HL-60/S4 treated with retinoic acid at 250 ng/mL for 4 days and 3 days (cell line): ENCODE measurements around the gene TNFRSF1B.
"Not testable (repeated sequence)": the region's sequence is repeated elsewhere in the genome, so short reads cannot be mapped to it uniquely, and the experiment has no call there.

ENCODE experiments used
- in situ Hi-C: fragments of 300-500 bp; cut with MboI; formaldehyde crosslinking; loops from 2 replicates; pipeline ENCODE4 v1.7.0; 2022; ENCODE audit warnings: low sequenced_read_pairs

Gene TNFRSF1B

DNA sequence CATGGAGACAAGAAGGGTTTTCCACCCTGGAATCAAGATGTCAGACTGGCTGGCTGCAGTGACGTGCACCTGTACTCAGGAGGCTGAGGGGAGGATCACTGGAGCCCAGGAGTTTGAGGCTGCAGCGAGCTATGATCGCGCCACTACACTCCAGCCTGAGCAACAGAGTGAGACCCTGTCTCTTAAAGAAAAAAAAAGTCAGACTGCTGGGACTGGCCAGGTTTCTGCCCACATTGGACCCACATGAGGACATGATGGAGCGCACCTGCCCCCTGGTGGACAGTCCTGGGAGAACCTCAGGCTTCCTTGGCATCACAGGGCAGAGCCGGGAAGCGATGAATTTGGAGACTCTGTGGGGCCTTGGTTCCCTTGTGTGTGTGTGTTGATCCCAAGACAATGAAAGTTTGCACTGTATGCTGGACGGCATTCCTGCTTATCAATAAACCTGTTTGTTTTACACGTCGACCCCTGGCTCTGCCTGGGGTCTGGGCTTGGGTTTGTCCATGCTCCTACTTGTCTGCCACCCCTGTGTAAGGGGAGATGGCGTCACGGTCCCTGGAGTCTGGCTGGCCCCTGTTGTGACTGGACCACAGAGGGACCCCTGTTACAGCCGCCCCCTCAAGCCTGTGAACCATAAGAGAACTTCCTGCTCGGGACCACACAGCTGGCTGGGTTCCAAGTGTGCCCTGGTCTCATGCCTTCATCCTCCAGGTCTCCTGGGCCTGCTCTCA, 42.1 kb downstream of the TNFRSF1B start:
- in situ Hi-C loops, result loop anchor here (5.0 kb wide), 1 partner anchor 82 kb away; no protein-coding TSS in a partner anchor

DNA sequence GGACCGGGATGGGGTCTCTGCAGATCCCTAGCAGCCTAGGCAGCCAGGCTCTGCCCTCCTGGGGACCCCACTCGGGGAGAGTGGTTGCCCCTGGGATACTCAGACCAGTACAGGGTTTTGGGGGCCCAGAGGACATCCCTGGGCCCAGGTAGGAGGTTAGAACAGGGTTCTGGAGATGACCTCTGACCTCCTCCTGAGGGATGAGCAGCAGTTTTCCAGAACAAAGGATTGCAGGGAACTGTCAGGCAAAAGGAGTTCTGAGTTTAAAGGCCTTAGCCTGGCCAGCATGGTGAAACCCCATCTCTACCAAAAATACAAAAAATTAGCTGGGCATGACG, 42.7 kb downstream of the TNFRSF1B start:
- in situ Hi-C loops, result loop anchor here (5.0 kb wide), 1 partner anchor 82 kb away; no protein-coding TSS in a partner anchor

DNA sequence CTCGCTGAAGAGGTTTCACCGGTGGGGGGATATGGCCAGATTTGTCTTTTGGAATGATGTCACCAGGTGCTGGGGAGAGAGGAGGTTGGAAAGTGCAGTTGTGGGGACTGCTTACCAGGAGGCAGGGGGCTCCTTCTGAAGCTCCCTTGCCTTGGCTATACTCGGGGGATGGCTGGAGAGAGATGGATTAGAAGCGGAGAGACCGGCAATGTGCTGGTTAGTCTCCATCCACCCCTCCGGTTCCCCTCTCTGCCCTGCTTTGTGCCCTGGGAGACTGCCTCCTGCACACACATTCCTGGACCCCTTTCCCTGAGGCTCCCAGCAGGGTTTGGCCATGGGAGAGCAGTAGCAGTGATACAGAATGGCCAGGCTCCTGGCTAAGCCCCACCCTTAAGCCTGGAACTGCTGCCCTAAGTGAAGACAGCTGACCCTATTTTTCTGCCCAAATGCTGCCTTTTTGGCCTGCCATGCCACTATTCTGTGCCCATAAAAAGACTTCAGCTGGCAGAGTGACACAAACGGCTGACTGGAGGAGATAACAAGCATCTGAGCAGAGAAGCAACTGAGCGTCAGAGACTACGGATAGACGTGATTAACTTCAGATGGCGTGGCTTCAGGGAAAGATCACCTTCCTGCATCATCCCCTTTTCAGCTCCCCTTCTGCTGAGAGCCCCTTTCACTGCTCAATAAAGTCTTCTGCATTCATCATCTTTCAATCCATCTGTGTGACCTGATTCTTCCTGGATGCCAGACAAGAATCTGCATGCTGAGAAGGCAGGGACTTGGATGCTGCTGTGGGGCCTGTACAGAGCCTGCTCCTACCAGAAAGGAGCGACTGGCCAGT, 48.5 kb downstream of the TNFRSF1B start:
- in situ Hi-C loops, result no loop called here

DNA sequence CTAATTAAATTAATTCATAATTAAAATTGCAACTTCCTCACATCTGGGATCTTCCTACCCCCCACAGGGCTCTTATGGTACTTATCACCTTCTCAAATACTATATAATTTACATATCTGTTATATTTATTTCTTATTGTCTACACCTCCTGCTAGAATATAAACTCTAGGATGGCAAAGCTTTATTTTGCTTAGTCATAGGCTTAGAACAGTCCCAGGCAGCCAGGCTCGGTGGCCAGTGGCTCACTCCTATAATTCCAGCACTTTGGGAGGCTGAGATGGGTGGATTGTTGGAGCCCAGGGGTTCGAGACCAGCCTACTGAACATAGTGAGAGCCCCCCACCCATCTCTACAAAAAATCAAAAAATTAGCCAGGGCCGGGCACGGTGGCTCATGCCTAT, 53.0 kb downstream of the TNFRSF1B start:
- in situ Hi-C loops, result no loop called here

GRCh38 chr1:12220890-12221289, 54.1 kb downstream of the TNFRSF1B start:
- in situ Hi-C loops, result no loop called here

GRCh38 chr1:12222700-12223099, 55.9 kb downstream of the TNFRSF1B start:
- in situ Hi-C loops, result not testable (repeated sequence)

- in situ Hi-C loops, result not testable (repeated sequence)
Measured at GRCh38 chr1:12224092-12224491, 57.3 kb downstream of the TNFRSF1B start.

DNA sequence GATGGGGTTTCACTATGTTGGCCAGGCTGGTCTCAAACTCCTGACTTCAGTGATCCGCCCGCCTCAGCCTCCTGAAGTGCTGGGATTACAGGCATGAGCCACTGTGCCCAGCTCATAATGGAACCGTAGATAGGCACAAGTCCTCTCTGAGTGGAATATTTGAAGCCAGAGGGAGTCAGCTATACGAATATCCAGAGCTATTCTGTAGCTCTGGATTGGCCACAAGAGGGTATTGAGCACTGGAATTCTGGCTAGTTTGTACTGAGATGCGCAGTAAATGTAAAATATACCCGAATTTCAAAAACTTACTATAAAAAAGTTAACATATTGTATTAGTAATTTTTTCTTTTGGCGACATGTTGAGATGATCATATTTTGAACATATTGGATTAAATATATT, 62.2 kb downstream of the TNFRSF1B start:
- in situ Hi-C loops, result no loop called here

GRCh38 chr1:12229386-12229834, 62.6 kb downstream of the TNFRSF1B start:
- in situ Hi-C loops, result no loop called here

- in situ Hi-C loops, result no loop called here
Measured at GRCh38 chr1:12229835-12230548, 63.2 kb downstream of the TNFRSF1B start, which contains the start of gene VPS13D. Gene VPS13D (plus strand): TSS chr1:12230030. CDS start chr1:12234267, 4,237 bp downstream.

GRCh38 chr1:12230549-12231275, 63.9 kb downstream of the TNFRSF1B start:
- in situ Hi-C loops, result no loop called here

DNA sequence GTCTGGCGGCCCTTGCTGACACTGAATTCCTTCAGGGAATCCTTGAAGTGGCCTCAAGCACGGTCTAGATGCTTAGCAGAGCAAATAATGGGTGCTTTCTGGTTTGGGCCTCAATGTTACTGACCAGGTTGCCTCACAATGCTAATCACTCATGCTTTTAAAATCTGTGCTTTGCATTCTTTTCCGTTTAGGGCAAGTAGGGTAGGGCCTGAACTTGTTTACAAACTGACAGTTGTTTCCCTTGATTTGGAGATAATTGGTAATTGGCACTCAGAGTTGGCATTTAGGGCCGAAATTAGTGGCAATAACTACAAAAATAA, 64.4 kb downstream of the TNFRSF1B start:
- in situ Hi-C loops, result no loop called here

DNA sequence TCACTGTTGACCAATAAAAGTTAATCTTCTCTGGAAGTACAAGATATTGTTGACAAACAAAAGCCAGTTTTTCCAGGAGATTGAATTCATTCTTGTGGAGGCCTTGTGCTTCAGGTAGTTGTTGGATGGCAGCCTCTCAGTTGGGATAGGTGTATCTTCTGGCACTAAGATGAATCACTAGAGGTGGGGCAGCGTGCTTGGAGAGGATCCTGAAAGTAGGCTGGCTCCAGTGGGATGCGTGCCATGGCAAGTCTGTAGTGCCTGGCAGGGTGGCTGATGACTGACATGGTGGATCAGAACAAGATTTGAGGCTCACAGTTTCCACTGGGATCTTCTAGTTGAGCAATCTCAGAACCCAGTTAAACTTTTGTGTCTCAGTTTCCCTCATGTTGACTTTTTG, 65.4 kb downstream of the TNFRSF1B start:
- in situ Hi-C loops, result no loop called here

DNA sequence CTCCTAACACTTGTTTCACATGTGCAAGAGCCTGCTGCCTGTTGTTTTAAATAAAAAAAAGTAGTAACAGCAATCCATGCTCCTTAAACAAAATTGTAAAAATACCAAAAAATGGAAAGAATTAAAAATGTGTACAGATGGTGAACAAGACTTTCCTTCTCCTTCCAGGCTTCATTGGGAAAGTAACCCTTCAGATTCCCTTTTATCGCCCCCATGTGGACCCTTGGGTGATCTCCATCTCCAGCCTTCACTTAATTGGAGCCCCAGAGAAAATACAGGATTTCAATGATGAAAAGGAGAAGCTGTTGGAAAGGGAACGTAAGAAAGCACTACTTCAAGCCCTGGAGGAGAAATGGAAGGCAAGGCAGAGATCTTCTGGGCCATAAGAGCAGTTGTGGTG, 77.3 kb downstream of the TNFRSF1B start:
- in situ Hi-C loops, result no loop called here

DNA sequence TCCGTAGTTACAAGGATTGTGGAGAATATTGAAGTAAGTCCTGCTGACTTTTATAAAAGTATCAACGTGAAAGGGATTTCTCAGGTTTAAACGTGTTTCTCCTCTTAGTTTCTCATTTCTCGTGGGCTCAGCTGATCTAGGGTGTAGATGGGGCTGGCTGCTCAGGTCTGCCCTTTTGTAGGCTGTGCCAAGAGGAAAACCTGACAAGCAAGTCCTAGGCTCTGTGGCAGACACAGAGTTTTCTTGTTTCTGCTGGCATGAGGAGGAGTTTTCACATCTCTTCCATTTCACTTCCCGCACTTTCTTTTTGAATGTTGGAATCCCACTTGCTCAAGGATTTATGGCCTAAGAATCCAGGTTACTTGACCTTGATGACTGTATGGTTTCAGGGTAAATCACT, 77.8 kb downstream of the TNFRSF1B start:
- in situ Hi-C loops, result no loop called here

GRCh38 chr1:12245116-12245515, 78.3 kb downstream of the TNFRSF1B start:
- in situ Hi-C loops, result no loop called here

DNA sequence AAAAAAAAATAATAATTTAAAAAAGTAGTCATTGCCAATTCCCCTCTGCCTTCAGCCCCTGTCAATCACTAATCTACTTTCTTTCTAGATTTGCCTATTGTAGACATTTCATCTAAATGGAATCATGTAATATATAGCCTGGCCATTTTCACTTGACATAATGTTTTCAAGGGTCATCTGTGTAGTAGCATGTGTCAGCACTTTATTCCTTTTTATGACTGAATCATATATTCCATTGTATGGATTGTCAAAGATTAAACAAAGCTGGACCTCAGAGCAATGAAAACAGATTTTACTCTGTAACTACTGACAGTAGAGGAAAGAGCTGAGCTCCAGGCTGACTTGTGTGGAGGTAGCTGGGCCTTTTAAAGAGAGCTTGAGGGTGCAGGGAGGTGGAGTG, 78.9 kb downstream of the TNFRSF1B start:
- in situ Hi-C loops, result no loop called here

GRCh38 chr1:12246584-12246983, 79.8 kb downstream of the TNFRSF1B start:
- in situ Hi-C loops, result no loop called here

DNA sequence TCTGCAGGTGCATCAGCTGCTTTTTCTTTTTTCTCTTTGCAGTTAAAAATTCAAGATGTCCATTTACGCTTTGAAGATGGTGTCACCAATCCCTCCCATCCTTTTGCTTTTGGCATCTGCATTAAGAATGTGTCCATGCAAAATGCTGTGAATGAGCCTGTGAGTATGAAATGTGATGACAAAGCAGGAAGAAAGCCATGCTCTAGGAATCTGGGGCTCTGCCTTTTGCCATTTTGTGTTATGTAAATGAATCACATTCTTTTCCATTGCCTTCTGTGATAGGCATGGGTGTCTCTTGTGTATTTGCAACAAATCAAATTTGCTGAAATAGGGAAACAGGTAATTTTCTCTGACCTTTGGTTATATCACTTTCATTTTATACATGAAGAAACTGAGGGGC, 82.4 kb downstream of the TNFRSF1B start:
- in situ Hi-C loops, result no loop called here

- in situ Hi-C loops, result no loop called here
Measured at GRCh38 chr1:12249748-12250147, 83.0 kb downstream of the TNFRSF1B start.

DNA sequence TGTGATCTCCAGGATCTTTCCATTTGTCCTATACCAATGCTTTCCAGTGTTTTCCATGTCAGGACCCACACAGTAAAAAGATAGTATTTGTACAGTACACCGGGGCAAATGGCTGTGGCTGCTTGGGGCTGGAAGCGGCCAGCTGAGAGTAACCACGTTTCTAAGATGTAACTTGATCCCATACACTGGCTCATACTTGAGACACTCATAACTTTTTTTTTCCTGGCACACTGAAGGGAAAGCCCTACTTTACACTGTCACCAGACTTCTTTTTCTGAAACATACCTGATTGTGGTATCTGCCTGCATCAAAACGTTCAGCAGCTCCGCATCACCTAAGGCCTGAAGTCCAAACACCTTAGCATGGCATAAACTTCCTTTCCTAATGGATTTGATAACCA, 84.7 kb downstream of the TNFRSF1B start:
- in situ Hi-C loops, result no loop called here
